Calu3 (cell line): ENCODE measurements around the gene HIGD1A. TPM values are rescaled to one million over a fixed set of nuclear protein-coding genes. Genes with fewer than 3 reads are reported as not detected.

Experiments used
- BruUV-seq: library from RNA; stranded (reverse); fragments of 400-500 nt; replicated peaks from 2 replicates; lab custom pipeline; 2021; lab: Mats Ljungman, UMichigan
- CTCF ChIA-PET: fragments of 300-600 bp; sonication (Branson Sonifier 250); formaldehyde crosslinking; loops from one replicate; lab custom pipeline; 2022; ENCODE audit warnings: antibody characterized with exemption; lab: Charles Lee
- DNase-seq: peaks from one replicate; pipeline ENCODE4 v3.0.0; 2022
- H3K27ac Mint-ChIP-seq: one replicate; pipeline ENCODE4 v1.8.0; 2022; ENCODE audit warnings: mixed read lengths; ENCODE audit not compliant: unreplicated experiment
- H3K27me3 Mint-ChIP-seq: one replicate; pipeline ENCODE4 v1.8.0; 2022; ENCODE audit warnings: mixed read lengths; ENCODE audit not compliant: unreplicated experiment
- H3K36me3 Mint-ChIP-seq: one replicate; pipeline ENCODE4 v1.8.0; 2022; ENCODE audit warnings: mild to moderate bottlenecking, moderate library complexity, mixed read lengths; ENCODE audit not compliant: insufficient read depth, unreplicated experiment
- H3K4me1 Mint-ChIP-seq: one replicate; pipeline ENCODE4 v1.8.0; 2022; ENCODE audit warnings: mild to moderate bottlenecking, low read depth, mixed read lengths; ENCODE audit not compliant: unreplicated experiment
- H3K4me3 Mint-ChIP-seq: one replicate; pipeline ENCODE4 v1.8.0; 2022; ENCODE audit warnings: mild to moderate bottlenecking, low read depth, moderate library complexity, mixed read lengths; ENCODE audit not compliant: unreplicated experiment
- H3K9me3 Mint-ChIP-seq: one replicate; pipeline ENCODE4 v1.8.0; 2022; ENCODE audit warnings: low read depth, mixed read lengths; ENCODE audit not compliant: unreplicated experiment
- intact Hi-C: fragments of 100-400 bp; cut with micrococcal nuclease; formaldehyde crosslinking; loops from one replicate; pipeline ENCODE4 v1.10.0; 2022; ENCODE audit not compliant: unreplicated experiment
- total RNA-seq: library from RNA; stranded (reverse); gene quantifications from 2 replicates; pipeline ENCODE4 v1.2.3, GENCODE V29; 2022
- TF ChIP-seq, protein P1 (sequence below): fragments of 200-600 bp; IDR thresholded peaks from one replicate; pipeline ENCODE4 v1.8.0; 2022; ENCODE audit warnings: antibody characterized with exemption; ENCODE audit not compliant: unreplicated experiment

The HIGD1A gene
- total RNA-seq, 1 experiment from 2014 or later, result 88.1 TPM

DNA sequence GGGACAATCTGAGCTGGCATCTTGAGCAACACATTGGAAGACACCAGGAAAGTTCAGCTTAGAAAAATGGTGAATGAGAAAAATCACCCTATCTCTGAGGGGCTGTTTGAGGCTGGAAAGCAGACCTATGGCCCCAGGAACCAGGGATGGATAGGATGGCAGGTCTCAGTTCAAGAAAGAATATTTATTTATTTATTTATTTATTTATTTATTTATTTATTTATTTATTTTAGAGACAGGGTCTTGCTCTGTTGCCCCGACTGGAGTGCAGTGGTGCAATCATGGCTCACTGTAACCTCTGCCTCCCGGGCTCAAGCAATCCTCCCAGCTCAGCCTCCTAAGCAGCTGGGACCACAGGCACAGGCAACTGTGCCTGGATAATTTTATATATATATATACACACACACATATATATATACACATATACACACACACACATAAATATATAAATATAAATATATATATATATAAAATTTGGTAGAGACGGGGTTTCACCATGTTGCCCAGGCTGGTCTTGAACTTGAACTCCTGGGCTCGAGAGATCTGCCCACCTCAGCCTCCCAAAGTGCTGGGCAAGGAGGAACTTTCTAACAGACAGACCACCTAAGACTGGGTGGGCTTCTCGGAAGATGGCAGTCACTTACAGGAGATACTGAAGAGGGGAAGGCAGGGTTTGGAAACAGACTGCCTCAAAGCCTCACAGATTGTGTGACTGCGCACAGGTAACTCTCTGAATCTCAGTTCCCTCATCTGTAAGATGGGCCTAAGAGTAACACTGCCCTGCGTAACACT lies 60.9 kb downstream of the HIGD1A start:
- Mint-ChIP-seq H3K9me3 (no peaks in the 10 kb centered on the region), H3K4me3 (no peak overlapping the region), H3K27ac (no peak overlapping the region), H3K4me1 (no peaks in the 10 kb centered on the region), H3K36me3 (no peaks in the 10 kb centered on the region), H3K27me3 (no peaks in the 10 kb centered on the region)
- no peak for DNase-seq
- BruUV-seq, result no TSS peak
- TF ChIP-seq, protein P1, sequence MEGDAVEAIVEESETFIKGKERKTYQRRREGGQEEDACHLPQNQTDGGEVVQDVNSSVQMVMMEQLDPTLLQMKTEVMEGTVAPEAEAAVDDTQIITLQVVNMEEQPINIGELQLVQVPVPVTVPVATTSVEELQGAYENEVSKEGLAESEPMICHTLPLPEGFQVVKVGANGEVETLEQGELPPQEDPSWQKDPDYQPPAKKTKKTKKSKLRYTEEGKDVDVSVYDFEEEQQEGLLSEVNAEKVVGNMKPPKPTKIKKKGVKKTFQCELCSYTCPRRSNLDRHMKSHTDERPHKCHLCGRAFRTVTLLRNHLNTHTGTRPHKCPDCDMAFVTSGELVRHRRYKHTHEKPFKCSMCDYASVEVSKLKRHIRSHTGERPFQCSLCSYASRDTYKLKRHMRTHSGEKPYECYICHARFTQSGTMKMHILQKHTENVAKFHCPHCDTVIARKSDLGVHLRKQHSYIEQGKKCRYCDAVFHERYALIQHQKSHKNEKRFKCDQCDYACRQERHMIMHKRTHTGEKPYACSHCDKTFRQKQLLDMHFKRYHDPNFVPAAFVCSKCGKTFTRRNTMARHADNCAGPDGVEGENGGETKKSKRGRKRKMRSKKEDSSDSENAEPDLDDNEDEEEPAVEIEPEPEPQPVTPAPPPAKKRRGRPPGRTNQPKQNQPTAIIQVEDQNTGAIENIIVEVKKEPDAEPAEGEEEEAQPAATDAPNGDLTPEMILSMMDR, result no peak
- intact Hi-C loops, result loop anchor here (10.0 kb wide), 1 partner anchor 169 kb away; no protein-coding TSS in a partner anchor
- CTCF ChIA-PET, result interaction anchor here (0.6 to 1.5 kb wide), 4 partner anchors 28 to 92 kb away, joined by 3 to 7 read pairs (median 4); no protein-coding TSS in a partner anchor

DNA sequence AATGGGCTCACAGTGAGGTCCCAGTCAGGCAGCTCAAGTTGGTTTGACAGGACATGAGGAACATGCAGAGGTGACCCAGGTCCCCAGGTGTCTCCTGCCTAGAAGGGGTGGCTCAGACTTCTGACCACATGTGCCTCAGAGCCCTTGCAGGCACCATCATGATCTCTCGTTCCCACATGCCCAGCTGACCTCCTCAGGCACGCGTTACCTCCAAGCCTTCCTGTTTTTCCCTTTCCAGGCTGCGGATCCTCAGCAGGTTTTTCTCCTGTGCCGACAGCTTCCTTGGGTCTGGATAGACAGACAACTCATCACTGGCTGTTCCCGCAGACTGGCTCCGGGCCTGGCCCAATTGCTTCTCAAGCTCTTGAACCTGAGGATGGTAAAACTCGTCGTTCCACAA lies 61.6 kb downstream of the HIGD1A start:
- TF ChIP-seq, protein P1, result no peak
- H3K36me3 Mint-ChIP-seq, result no peaks in the 10 kb centered on the region
- DNase-seq, result no peak
- no peaks in the 10 kb centered on the region for H3K27me3 Mint-ChIP-seq
- no peak overlapping the region for H3K4me3 Mint-ChIP-seq
- no peaks in the 10 kb centered on the region for H3K4me1 Mint-ChIP-seq
- CTCF ChIA-PET, result no interaction called here
- no TSS peak for BruUV-seq
- intact Hi-C loops, result loop anchor here (10.0 kb wide), 1 partner anchor 168 kb away; no protein-coding TSS in a partner anchor
- H3K9me3 Mint-ChIP-seq, result no peaks in the 10 kb centered on the region
- H3K27ac Mint-ChIP-seq, result no peak overlapping the region

DNA sequence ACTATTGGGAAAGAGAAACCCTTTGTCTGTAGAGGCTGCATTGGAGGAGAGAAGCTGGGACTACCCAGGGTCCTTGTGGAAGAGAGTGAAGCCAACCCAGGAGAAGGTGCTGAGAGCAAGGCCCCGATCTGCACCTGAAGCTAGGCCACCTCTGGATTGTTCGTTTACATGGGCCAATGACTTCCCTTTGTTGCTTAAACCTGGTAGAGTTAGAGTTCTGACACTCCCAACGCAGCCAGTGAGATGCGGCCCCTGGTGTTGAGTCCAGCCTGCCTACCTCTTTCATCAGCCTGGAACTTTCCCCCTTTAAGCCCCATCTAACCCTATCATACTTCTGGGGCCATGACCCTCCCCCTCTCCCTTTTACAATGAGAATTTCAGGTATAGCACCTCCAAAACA lies 62.0 kb downstream of the HIGD1A start:
- Mint-ChIP-seq H3K27me3 (no peaks in the 10 kb centered on the region), H3K4me3 (no peak overlapping the region), H3K9me3 (no peaks in the 10 kb centered on the region), H3K27ac (no peak overlapping the region), H3K4me1 (no peaks in the 10 kb centered on the region), H3K36me3 (no peaks in the 10 kb centered on the region)
- CTCF ChIA-PET, result no interaction called here
- TF ChIP-seq, protein P1, result no peak
- no TSS peak for BruUV-seq
- intact Hi-C loops, result loop anchor here (10.0 kb wide), 1 partner anchor 167 kb away; no protein-coding TSS in a partner anchor
- no peak for DNase-seq

DNA sequence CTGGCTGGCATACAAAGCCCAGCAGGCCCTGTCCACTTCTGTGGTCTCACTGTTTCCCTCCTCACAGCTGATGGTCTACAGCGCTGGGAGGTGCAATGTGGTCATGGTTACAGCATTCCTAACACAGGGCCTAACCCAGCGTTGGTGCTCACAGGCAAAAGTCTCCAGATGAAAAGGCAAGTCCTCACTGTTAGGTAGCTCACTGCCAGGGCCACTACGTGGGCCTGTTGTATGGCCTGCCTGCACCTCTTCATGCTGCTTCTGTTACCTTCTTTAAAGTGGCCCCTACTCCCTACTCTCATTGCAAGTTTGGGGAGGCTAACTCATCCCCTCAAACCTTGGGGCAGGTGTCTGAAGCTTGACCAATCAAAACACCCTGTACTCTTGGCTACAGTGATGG lies 62.5 kb downstream of the HIGD1A start:
- BruUV-seq, result no TSS peak
- no peaks in the 10 kb centered on the region for H3K9me3 Mint-ChIP-seq
- intact Hi-C loops, result loop anchor here (10.0 kb wide), 1 partner anchor 167 kb away; no protein-coding TSS in a partner anchor

More for the DNA sequence above, 62.5 kb downstream of the HIGD1A start:
- DNase-seq, result no peak
- Mint-ChIP-seq H3K4me3 (no peak overlapping the region), H3K4me1 (no peaks in the 10 kb centered on the region), H3K27me3 (no peaks in the 10 kb centered on the region), H3K36me3 (no peaks in the 10 kb centered on the region), H3K27ac (no peak overlapping the region)
- CTCF ChIA-PET, result no interaction called here
- TF ChIP-seq, protein P1, result no peak
